OCI-LY1 (cell line): Measurements from ENCODE around the gene ELL2.

Source experiments
- CTCF ChIP-seq: fragments of 200-600 bp; sonication (generic), shearing (Covaris generic); IDR thresholded peaks from 2 replicates; pipeline ENCODE4 v1.5.1; 2017; ENCODE audit warnings: mild to moderate bottlenecking, antibody characterized with exemption, low read length, moderate library complexity, mixed read lengths
- EZH2 ChIP-seq: fragments of 200-600 bp; sonication (generic), shearing (Covaris generic); IDR thresholded peaks from 2 replicates; pipeline ENCODE4 v1.8.0; 2017; ENCODE audit warnings: borderline replicate concordance, mixed run types, mild to moderate bottlenecking, antibody characterized with exemption, low read length, moderate library complexity, mixed read lengths

- TF ChIP-seq CTCF (no peak), EZH2 (no peak)
These were observed 22.2 kb downstream of the ELL2 start for GRCh38 chr5:95939465-95939864.
